CD4-positive, alpha-beta T cell (primary cell): ENCODE results near the gene ZFYVE21. TPM values are rescaled to one million over a fixed set of nuclear protein-coding genes. Genes with fewer than 3 reads are reported as not detected.

Experiments
- ATAC-seq: fragments of 200-7000 bp; cut with Tn5 transposase; one replicate; pipeline ENCODE4 v1.10.0; 2022; ENCODE audit warnings: mild to moderate bottlenecking; ENCODE audit not compliant: poor library complexity
- CTCF ChIA-PET: fragments of 350-600 bp; sonication (Branson Sonifier 250); formaldehyde crosslinking; loops from one replicate; lab custom pipeline; 2021; ENCODE audit warnings: antibody characterized with exemption, inconsistent platforms; lab: Charles Lee
- POLR2A ChIA-PET: fragments of 350-600 bp; sonication (Branson Sonifier 250); formaldehyde crosslinking; loops from one replicate; lab custom pipeline; 2021; ENCODE audit warnings: antibody characterized with exemption, inconsistent platforms; lab: Charles Lee
- DNase-seq, 14 experiments: peaks; one replicate each; pipeline ENCODE4 v3.0.0-alpha.2; 2013 to 2020; ENCODE audit warnings: mixed read lengths in 2 of 14
- H3K27ac ChIP-seq, 2 donors: one replicate each; pipeline versions ENCODE4 v1.5.1 to v1.7.0; 2013; ENCODE audit warnings: low read length in 2 of 2, low read depth in 1 of 2, mild to moderate bottlenecking in 1 of 2
- H3K27me3 ChIP-seq, 2 experiments: 1 replicate in 1 of 2; 2 replicates in 1 of 2; pipeline versions ENCODE4 v1.6.1 to v1.7.0; 2013; ENCODE audit warnings: low read length in 2 of 2, control low read depth in 1 of 2, mild to moderate bottlenecking in 1 of 2, moderate library complexity in 1 of 2; ENCODE audit not compliant: insufficient read depth in 2 of 2, control insufficient read depth in 1 of 2
- H3K36me3 ChIP-seq: one replicate; pipeline ENCODE4 v1.6.1; 2013; ENCODE audit warnings: low read length, control low read depth; ENCODE audit not compliant: insufficient read depth
- H3K4me1 ChIP-seq: one replicate; pipeline ENCODE4 v1.6.1; 2013; ENCODE audit warnings: low read length, control low read depth; ENCODE audit not compliant: insufficient read depth
- H3K4me3 ChIP-seq: one replicate; pipeline ENCODE4 v1.5.1; 2013; ENCODE audit warnings: mild to moderate bottlenecking, low read length, moderate library complexity
- H3K9me3 ChIP-seq, 2 experiments: 1 replicate in 1 of 2; 2 replicates in 1 of 2; pipeline versions ENCODE4 v1.6.1 to v1.7.0; 2013; ENCODE audit warnings: low read length in 2 of 2, mild to moderate bottlenecking in 2 of 2, control low read depth in 1 of 2, moderate library complexity in 1 of 2; ENCODE audit not compliant: control insufficient read depth in 1 of 2, insufficient read depth in 1 of 2
- H3K27ac Mint-ChIP-seq: one replicate; pipeline ENCODE4 v1.8.0; 2020; ENCODE audit warnings: mixed read lengths
- H3K27me3 Mint-ChIP-seq: one replicate; pipeline ENCODE4 v1.8.0; 2021; ENCODE audit warnings: mixed read lengths
- H3K36me3 Mint-ChIP-seq: one replicate; pipeline ENCODE4 v1.8.0; 2021; ENCODE audit warnings: low read depth, mixed read lengths
- H3K4me1 Mint-ChIP-seq: one replicate; pipeline ENCODE4 v1.8.0; 2021; ENCODE audit warnings: low read depth, mixed read lengths
- H3K4me3 Mint-ChIP-seq: one replicate; pipeline ENCODE4 v1.8.0; 2020; ENCODE audit warnings: mild to moderate bottlenecking, mixed read lengths
- H3K9me3 Mint-ChIP-seq: one replicate; pipeline ENCODE4 v1.8.0; 2020; ENCODE audit warnings: mixed read lengths
- CTCF ChIP-seq: fragments of 200-600 bp; IDR thresholded peaks from one replicate; pipeline ENCODE4 v1.8.0; 2022; ENCODE audit warnings: antibody characterized with exemption, mild to moderate bottlenecking
- intact Hi-C, 2 experiments: fragments of 100-400 bp; cut with DNase I in 1 of 2; cut with micrococcal nuclease in 1 of 2; formaldehyde crosslinking; loops; one replicate each; pipeline versions ENCODE4 v1.15.1 to v1.9.0; 2023 to 2025; cut with DNase I, micrococcal nuclease
- total RNA-seq, 174 experiments: library from RNA in 2 of 174; stranded (reverse) in 2 of 174; gene quantifications; one replicate each; pipeline ENCODE4 v1.2.3 and lab custom pipeline; 2021 to 2026

The ZFYVE21 gene
- total RNA-seq, 2 experiments from 2014 or later = 2.6 to 3.0 TPM

DNA sequence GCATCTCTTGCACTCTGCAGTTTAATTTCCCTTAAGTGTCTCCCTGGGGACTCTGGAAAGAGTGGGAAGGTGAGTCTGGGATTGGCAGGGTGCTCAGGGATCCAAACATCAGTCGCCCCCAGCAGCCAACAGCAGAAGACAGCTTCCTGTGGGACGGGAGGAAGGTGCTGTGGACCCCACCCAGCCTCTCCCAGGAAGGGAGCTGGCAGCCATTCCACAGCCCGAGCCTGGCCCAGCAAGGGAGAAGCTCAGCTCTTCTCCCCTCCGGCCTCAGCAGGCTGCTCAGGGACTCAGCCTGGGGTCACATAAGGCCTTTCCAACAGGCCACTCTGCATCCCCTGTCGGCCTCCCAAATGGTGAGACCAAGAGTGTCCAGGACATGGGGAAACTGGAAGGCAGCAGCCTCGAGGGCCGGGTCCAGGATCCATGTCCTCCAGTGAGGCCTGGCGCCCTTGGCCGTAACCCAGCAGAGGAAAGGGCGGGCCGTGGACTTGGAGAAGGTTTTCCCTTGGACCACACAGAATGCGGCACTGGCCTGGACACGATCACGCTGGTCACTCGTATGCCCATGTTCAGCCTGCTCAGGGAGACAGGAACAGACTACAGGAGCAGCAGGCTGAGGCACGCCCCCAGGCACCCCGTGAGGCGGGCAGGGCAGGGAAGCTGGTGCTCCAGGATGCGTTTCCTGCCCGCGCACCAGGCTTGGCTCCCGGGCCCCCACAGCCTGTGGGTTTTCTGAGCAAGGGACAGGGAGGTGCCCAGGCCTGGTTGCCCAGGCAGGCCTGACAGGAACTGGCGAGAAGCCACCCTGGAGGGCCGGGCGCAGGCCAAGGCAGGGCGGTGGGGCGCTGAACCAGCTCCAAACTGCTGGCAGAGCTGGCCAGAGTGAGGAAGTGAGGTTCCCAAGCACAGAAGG is 3.8 kb upstream of the ZFYVE21 start:
- H3K36me3 Mint-ChIP-seq = peaks cover 5% of the 10 kb centered on the region
- Histone ChIP-seq H3K27me3 (no peaks in the 10 kb centered on the region), H3K4me3 (no peak overlapping the region), H3K9me3 (no peaks in the 10 kb centered on the region), H3K4me1 (peaks cover 28% of the 10 kb centered on the region), H3K36me3 (no peaks in the 10 kb centered on the region), H3K27ac (no peak overlapping the region)
- H3K9me3 Mint-ChIP-seq = no peaks in the 10 kb centered on the region
- no peak for TF ChIP-seq CTCF
- H3K4me1 Mint-ChIP-seq = peaks cover 13% of the 10 kb centered on the region
- no peak overlapping the region for H3K27ac Mint-ChIP-seq
- CTCF ChIA-PET = no interaction called here
- ATAC-seq (no peak), DNase-seq (no peak)
- no peaks in the 10 kb centered on the region for H3K27me3 Mint-ChIP-seq
- POLR2A ChIA-PET = no interaction called here
- intact Hi-C loops = loop anchor here in 1 of 2 experiments (10.0 kb wide), 1 partner anchor 1043 kb away; the partner anchor contains the start of gene SIVA1
- peak overlapping the region; percentile 48 for H3K4me3 Mint-ChIP-seq

DNA sequence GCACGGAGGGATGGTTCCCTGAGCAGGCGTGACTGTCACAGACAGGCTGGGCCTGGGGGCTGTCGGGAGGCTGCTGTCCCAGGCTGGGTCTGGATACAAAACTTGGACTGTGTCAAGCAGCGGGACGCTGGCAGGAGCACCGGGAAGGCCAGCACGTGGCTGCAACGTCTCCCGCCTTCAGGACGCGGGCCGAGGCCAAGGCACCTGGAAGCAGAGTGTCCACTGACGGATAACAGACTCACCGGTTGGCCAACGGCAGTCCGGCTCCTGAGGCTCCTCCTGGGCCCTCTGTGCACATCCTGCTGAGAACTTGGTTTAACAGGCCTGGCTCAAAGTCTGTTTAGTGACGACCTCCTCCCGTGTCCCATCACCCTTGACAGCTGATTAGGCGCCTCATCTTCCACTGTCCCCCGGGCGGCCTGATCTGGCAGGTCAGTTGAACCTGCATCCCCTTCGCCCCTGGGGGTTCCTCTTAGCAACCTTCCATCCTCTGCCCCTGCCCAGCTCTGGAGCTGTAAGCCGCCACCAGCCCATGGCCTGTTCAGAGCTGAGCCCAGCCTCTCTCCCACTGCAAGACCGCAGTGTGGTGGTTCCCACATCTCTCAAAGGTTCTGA is 2.9 kb upstream of the ZFYVE21 start:
- peaks cover 23% of the 10 kb centered on the region for H3K4me1 Mint-ChIP-seq
- ChIA-PET CTCF (no interaction called here), POLR2A (interaction anchor here (0.6 kb wide), 1 partner anchor 62 kb away, joined by 3 read pairs; no protein-coding TSS in a partner anchor)
- H3K4me3 Mint-ChIP-seq = peak overlapping the region; percentile 48
- no peak for TF ChIP-seq CTCF
- Histone ChIP-seq H3K4me1 (peaks cover 31% of the 10 kb centered on the region), H3K36me3 (no peaks in the 10 kb centered on the region), H3K27me3 (no peaks in the 10 kb centered on the region), H3K9me3 (no peaks in the 10 kb centered on the region), H3K4me3 (no peak overlapping the region), H3K27ac (no peak overlapping the region)
- no peaks in the 10 kb centered on the region for H3K9me3 Mint-ChIP-seq
- intact Hi-C loops = loop anchor here in 1 of 2 experiments (10.0 kb wide), 1 partner anchor 1042 kb away; the partner anchor contains the start of gene SIVA1
- H3K27ac Mint-ChIP-seq = no peak overlapping the region
- H3K27me3 Mint-ChIP-seq = no peaks in the 10 kb centered on the region
- H3K36me3 Mint-ChIP-seq = peaks cover 5% of the 10 kb centered on the region
- ATAC-seq (no peak), DNase-seq (no peak)

DNA sequence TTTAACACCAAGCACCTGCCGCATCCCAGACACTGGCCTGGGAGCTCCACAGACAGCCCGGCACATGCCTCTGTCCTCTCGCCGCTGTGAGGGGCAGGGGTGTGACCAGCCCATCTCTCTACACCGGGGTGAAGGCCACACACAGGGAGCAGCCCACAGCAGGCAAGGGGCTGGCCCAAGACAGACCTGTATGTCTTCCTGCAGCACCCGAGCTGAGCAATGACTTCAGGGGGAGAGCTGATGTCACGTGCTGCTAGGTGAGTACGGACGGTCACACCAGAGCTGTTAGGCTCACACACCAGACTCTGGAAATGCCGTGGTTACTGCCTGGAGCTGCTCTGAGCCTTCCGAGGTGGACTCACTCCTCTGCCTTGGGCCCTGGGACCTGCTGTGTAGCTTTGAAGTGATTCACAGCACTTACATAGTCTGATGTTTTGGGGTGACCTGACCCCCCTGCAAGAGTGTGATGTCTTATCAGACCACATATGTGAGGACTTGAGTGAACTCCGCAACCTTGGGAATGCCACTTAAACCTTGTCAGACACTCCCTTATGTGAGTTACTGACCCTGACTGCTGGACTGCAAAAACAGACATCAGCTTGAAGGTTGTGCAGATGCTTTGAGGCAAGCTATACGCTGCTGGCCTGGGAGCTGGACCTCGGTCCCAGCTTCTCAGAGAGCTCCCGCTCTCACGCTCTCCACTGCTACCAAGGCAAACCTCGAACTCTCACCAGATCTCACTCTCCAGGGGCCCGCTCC is 2.1 kb upstream of the ZFYVE21 start:
- Histone ChIP-seq H3K4me3 (no peak overlapping the region), H3K27ac (no peak overlapping the region), H3K36me3 (no peaks in the 10 kb centered on the region), H3K9me3 (no peaks in the 10 kb centered on the region), H3K27me3 (no peaks in the 10 kb centered on the region), H3K4me1 (peaks cover 31% of the 10 kb centered on the region)
- POLR2A ChIA-PET = interaction anchor here (0.6 kb wide), 1 partner anchor 63 kb away, joined by 3 read pairs; no protein-coding TSS in a partner anchor
- no peak for TF ChIP-seq CTCF
- no peaks in the 10 kb centered on the region for H3K27me3 Mint-ChIP-seq
- H3K9me3 Mint-ChIP-seq = no peaks in the 10 kb centered on the region
- intact Hi-C loops = loop anchor here in 1 of 2 experiments (2.0 to 10.0 kb wide), 3 partner anchors 85 to 1041 kb away; partner anchors contain the start of genes KLC1 and SIVA1
- DNase-seq (no peak), ATAC-seq (no peak)
- peak overlapping the region; percentile 66 for H3K4me3 Mint-ChIP-seq
- peaks cover 5% of the 10 kb centered on the region for H3K36me3 Mint-ChIP-seq
- peaks cover 28% of the 10 kb centered on the region for H3K4me1 Mint-ChIP-seq
- CTCF ChIA-PET = no interaction called here
- H3K27ac Mint-ChIP-seq = no peak overlapping the region
